Coronary artery (tissue), 2 donors: ENCODE data around the gene RIPOR2.
"Not testable (repeated sequence)": the region's sequence is repeated elsewhere in the genome, so short reads cannot be mapped to it uniquely, and the experiment has no call there.

Experiments used
- DNase-seq: peaks from one replicate; pipeline ENCODE4 v3.0.0-alpha.2; 2017; ENCODE audit warnings: low spot score
- H3K27ac ChIP-seq, 2 donors: fragments of 200-600 bp; sonication (generic); one replicate each; pipeline ENCODE4 v1.5.1; 2016 to 2019
- H3K4me3 ChIP-seq: fragments of 200-600 bp; sonication (generic); 2 replicates; pipeline ENCODE4 v1.5.1; 2016; ENCODE audit warnings: mild to moderate bottlenecking, moderate library complexity
- CTCF ChIP-seq: fragments of 200-600 bp; sonication (generic); IDR thresholded peaks from one replicate; pipeline ENCODE4 v1.5.1; 2019; ENCODE audit warnings: antibody characterized with exemption

The RIPOR2 gene

DNA sequence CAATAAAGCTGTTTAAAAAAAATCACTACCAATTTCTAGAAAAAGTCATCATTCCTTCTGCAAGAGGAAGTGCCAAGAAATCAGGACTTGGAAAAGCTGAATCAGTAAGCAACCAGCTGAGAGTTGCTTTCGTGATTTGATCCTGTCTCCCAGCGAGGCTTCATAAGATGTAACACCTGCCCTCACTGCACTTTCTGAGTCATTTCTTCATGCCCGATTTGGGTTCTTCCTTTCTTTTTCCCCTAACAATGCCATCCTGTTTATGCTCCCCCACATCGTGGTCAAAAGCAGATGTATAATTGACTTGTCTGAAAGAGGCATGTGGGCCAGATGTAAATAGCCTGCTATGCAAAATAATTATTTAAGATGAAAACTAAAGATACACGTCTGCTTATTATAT is 52.1 kb downstream of the RIPOR2 start:
- TF ChIP-seq CTCF = no peak
- no peak for DNase-seq
- no peak overlapping the region for H3K27ac ChIP-seq

DNA sequence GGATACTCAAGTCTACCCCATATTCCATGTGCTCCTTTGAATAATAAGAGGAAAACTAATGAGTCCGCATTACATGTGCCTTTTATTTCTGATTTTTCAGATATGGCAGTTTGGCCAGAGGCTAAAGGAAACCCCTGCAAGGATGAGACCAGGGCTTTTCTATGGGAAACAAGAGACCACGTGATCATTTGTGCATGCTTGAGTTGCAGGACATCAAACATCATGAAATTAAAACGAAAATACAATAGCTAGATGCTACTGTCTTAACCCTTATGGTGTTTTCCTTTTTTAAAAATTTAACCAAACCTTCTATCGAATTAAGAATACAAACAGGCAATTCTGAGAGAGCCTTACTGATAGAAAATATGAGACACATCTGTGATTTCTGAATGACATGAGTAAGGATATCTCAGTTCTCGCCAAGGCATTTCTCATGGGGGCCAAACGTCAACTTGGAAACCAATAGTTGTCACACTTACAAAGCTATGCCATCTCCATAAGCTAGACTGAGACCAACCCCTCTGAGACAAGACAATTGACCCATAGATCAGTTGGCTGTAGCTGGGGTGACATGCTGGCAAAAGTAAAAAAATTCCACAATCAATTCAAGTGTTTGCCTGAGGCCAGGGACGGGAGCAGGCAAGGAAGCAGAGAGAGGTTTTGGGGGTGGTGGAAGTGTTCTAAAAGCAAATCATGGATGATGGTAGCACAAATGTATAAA is 52.8 kb downstream of the RIPOR2 start:
- Histone ChIP-seq H3K27ac (no peak overlapping the region), H3K4me3 (no peak overlapping the region)
- DNase-seq = no peak
- no peak for TF ChIP-seq CTCF

More for the DNA sequence above, 52.1 kb downstream of the RIPOR2 start:
- H3K4me3 ChIP-seq = no peak overlapping the region

GRCh38 chr6:24882295-24882694 is 53.5 kb downstream of the RIPOR2 start:
- TF ChIP-seq CTCF = no peak
- DNase-seq = no peak
- no peak overlapping the region for H3K27ac ChIP-seq
- no peak overlapping the region for H3K4me3 ChIP-seq

DNA sequence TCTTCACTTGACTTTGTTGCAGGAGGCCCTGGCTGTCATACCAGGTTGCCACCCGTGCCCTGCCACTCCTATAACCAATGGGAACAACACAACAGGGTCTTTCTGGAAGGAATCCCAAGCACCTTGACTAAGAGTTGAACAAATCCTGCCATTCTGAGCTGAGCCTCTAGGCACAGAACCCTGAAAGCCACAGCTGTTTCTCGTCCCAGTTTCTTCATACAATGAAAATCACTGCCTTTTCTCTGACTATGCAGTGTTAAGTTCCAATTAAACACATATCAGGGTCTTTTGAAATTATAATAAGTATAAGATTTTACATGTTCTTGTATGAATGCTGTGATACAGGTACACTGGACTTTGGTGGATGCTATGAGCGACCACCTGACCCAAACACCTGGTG is 54.4 kb downstream of the RIPOR2 start:
- no peak overlapping the region for H3K27ac ChIP-seq
- DNase-seq = no peak
- H3K4me3 ChIP-seq = no peak overlapping the region
- no peak for TF ChIP-seq CTCF

- no peak for DNase-seq
- no peak for TF ChIP-seq CTCF
- Histone ChIP-seq H3K27ac (no peak overlapping the region), H3K4me3 (no peak overlapping the region)
Measured at GRCh38 chr6:24880451-24880850, 55.3 kb downstream of the RIPOR2 start.

GRCh38 chr6:24879351-24879750 is 56.4 kb downstream of the RIPOR2 start:
- TF ChIP-seq CTCF = no peak
- no peak for DNase-seq
- Histone ChIP-seq H3K27ac (no peak overlapping the region), H3K4me3 (no peak overlapping the region)

DNA sequence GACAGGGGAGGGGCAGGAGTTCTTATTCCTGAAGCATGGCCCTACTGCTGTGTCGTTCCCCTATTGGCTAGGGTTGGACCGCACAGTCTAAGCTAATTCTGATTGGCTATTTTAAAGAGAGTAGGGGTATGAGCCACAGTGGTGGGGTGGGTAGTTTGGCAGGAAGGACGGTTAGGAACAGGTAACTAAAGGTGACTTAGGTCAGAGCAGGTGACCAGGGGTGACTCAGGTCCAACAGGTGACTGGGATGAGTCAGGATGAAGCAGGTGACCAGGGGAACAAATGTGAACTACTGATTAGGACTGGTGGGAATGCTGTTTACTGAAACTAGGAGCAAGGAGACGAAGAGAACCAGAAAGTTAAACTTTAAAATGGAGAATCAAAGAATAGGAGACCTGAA is 58.0 kb downstream of the RIPOR2 start:
- DNase-seq, H3K4me3 ChIP-seq, H3K27ac ChIP-seq: not testable (repeated sequence)
